ENCODE measurements around the gene NBAS.
"Not testable (repeated sequence)": the region's sequence is repeated elsewhere in the genome, so short reads cannot be mapped to it uniquely, and the experiment has no call there.

Gene NBAS

DNA sequence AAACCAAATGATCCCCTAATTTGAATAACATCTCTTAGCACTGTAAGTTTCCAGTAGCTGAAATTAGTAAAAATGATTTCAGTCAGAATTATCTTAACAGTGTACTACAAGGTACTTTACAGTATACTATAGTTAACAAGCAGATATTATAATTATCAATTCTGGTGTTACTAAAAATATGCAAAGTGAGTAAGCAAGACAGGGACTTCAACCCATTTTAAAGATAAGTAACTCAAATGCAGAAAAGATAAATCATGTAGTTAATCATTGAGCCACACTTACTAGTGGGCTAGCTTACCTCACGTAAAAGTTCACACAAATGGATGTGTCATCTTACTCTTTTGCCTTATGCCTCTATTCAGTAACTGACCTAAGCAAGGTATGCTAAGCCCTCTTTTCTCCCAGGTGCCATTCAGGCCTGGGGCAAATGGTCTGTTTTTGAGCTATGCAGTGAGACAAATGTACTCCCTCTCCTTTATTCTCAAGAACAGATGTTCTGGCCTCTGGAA is 101.0 kb downstream of the NBAS start:
- DNase-seq (ENCODE audit: low read depth): no peak

DNA sequence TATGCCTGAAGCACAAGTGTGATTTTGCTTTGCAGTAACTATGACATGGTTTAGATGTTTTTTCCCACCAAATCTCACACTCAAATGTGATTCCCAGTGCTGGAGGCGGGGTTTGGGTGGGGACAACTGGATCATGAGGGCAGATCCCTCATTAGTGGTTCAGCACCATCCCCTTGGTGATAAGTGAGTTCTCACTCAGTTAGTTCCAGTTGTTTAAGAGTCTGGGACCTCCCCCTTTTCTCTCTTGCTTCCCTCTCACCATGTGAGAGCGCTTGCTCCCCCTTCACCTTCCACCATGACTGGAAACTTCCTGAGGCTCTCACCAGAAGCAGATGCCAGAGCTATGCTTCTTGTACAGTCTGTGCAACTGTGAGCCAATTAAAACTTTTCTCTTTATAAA is 102.9 kb downstream of the NBAS start:
- no peak for DNase-seq (ENCODE audit: low read depth)

DNA sequence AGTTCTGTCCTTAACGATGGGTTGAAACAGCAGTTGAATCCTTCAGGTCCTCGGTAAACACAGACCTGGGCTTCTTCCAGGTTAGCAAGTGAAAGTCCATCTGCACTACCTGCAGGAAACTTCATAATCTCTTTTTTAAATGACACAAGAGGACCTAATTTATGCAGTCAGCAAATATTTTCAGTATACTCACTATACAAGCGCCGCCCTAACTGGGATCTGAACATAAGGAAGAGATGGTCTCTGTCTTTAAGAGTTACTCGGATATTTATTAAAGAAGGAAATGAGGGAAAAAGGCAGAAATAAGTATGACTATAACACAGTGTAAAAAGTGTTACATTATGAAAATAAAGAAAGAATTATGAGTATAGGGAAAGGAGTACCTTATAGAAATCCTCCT is 103.3 kb downstream of the NBAS start:
- DNase-seq (ENCODE audit: low read depth): no peak

DNA sequence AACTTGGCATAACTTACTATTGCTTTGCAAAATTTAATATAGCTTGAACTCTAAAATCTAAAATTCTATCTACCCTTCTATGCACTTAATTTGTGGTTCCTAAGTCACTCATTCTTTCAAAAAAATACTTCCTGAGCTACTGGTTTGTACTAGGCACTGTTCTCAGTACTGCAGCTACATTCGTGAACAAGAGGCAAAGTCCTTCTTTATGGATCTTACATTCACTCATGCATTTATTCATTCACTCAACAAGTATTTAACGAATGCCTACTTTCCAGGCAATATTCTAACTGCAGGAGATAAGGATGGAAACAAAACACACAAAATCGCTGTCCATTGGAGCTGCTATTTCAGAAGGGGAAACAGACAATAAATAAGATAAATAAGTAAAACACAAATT is 104.8 kb downstream of the NBAS start:
- DNase-seq (ENCODE audit: low read depth): no peak

DNA sequence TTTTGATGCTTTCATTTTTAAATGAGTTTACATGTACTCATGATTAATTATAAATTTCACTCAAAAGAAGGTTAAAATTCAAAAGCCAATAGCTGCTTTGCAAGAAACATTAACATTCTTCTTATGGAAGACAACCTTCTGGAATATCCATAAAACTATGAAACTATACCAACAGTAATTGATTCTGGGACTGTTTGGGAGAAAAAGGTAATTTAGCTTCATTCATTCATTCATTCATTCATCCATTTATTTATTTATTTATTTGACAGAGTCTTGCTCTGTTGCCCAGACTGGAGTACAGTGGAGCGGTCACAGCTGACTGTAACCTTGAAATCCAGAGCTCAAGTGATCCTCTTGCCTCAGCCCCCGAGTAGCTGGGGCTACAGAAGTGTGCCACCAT is 110.3 kb downstream of the NBAS start:
- DNase-seq (ENCODE audit: low read depth): no peak

DNA sequence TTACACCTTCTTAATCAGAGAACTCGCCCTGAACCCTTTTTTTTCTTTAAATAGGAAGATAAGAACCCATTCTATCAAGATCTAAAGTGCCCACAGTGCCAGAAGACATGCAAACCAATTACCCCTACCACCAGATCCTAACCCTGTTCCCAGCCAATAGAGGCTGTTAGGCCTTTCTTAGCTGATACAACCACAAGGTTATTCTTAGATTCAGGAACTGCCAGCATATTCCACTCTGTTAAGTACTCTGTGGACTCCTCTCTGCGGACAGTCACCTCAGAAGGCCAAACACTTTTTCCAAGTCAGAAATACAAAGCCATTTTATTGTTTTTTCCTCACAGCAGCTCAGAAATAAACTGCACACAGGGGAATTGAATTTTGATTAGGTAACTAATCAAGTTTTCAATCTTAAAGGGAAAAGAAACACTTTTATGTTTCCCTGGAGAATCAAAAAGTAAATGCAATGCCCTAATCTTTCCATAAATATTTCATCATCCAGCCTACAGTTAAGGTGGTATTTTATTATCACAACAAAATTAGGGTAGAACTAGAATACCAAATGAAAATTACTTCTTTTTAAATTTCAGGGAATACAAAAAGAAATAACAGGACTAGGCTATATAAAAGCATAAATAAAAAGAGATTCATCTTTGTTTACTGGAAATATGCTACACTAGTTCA is 111.4 kb downstream of the NBAS start:
- peak; percentile 20 for DNase-seq (ENCODE audit: low read depth)

DNA sequence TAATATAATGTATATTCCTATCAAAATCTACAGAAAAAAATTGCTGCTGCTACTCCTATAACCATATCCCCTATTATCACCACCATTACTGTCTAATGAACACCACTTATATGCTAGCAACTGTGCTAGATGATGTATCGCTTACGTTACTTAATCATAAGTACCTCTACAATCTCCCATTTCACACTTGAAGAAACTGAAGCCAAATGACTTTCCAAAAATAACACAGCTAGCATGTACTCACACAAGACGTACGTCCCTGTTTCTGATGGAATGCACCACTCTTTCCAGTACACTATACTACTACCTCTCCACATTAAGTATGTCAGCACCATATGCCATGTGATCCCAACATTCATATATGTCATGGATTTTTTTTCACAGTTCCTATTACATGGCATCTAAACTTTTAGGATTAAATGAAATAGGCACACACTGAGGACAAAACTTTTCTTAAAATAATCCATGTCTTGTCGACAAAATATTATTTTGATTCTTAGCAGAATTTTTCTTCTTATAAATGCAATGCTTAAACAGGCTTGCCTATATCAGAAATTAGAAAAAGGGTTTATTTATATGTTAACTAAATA is 112.8 kb downstream of the NBAS start:
- DNase-seq (ENCODE audit: low read depth): no peak

DNA sequence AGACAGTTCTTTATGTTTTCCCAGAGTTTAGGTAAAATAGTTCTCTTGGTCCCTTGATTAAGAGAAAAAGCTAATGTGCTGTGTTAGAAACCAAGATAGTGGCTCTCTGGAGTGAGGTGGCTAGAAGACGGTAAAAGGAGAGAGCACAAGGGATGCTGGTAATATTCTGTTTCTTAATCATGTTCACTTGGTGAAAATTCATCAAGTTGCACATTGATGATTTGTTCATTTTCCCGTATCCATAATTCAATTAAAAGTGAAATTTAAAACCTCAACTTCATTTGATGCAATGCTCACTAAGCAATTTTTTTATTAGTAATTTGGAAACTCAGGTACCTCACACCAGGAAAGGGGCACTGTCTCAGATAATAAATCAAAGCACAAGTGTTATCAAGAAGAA is 113.8 kb downstream of the NBAS start:
- DNase-seq (ENCODE audit: low read depth): no peak

DNA sequence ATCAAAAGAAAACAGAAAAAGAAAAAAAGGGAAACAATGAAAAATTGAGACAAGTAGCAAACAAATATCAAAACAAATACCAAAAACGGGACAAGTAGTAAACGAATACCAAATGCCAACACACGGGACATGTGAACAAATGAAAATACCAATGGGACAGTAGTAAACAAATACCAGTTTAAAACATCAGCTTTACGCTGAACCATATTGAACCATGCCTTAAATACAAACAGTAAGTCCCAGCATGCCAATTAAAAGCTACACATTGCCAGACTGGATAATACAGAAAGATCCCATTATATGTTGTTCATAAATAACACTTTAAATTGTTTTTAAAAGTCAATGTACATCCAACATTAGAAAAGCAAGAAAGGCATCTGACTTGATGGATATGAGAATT is 114.2 kb downstream of the NBAS start:
- DNase-seq (ENCODE audit: low read depth): no peak

DNA sequence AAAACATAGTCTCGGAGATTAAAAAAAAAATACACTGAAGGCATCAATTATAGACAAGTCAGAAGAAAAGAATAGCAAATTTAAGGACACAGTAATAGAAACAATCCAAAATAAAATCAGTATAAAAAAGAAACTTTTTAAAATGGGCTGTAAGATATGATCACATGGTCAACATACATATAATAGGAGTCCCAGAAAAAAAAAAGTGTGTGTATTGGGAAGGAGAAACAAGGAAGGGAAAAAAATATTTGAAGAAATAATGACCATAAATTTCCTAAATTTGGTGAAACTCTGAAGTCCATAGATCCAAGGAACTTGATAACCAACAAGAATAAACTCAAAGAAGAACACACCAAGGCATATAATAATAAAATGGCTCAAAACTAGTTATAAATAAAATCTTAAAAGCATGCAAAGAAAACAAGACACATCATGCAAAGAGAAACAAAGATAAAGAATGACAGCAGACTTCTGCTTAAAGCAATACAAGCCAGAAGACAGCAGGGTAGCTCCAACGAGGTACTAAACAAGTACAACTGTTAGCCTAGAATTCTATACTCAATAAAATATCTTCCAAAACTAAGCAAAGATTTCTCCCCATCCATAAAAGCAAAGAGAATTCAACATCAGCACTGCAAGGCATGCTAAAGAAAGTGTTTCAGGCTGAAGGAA is 115.1 kb downstream of the NBAS start:
- no peak for DNase-seq (ENCODE audit: low read depth)

DNA sequence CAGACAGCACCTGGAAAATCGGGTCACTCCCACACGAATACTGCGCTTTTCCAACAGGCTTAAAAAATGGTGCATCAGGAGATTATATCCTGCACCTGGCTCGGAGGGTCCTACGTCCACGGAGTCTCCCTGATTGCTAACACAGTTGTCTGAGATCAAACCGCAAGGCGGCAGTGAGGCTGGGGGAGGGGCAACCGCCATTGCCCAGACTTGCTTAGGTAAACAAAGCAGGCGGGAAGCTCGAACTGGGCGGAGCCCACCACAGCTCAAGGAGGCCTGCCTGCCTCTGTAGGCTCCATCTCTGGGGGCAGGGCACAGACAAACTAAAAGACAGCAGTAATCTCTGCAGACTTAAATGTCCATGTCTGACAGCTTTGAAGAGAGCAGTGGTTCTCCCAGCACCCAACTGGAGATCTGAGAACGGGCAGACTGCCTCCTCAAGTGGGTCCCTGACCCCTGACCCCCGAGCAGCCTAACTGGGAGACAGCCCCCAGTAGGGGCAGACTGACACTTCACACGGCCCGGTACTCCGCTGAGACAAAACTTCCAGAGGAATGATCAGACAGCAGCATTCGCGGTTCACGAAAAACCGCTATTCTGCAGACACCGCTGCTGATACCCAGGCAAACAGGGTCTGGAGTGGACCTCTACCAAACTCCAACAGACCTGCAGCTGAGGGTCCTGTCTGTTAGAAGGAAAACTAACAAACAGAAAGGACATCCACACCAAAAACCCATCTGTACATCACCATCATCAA is 121.2 kb downstream of the NBAS start:
- DNase-seq (ENCODE audit: low read depth): not testable (repeated sequence)

DNA sequence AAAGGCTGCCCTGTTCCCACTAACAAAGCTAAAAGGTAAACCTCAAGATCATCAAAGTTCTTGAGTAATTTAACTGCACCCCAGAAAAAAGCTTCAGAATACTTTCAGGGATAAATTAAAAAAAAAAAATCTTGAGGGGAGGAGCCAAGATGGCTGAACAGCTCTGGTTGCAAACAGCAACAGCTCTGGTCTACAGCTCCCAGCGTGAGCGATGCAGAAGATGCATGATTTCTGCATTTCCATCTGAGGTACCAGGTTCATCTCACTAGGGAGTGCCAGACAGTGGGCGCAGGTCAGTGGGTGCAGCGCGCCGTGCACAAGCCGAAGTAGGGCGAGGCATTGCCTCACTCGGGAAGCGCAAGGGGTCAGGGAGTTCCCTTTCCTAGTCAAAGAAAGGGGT is 121.8 kb downstream of the NBAS start:
- not testable (repeated sequence) for DNase-seq (ENCODE audit: low read depth)

DNA sequence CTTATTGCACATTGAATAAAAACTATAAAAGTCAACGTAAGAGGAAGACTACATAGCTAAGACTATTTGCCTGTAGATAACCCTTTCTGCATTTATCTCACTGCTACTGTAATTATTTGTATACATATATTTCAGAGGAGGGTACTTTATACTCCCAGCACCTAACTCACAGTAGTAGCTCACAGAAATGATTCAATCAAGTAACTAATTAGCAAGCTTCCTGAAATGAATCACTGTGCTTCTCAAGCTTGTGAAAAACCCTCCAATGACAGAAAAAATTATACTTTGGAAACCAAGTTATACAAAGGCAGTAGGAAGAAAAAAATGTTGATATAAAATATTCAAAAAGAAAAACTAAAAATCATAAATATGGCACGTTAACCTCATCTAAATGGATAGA is 124.9 kb downstream of the NBAS start:
- no peak for DNase-seq (ENCODE audit: low read depth)

DNA sequence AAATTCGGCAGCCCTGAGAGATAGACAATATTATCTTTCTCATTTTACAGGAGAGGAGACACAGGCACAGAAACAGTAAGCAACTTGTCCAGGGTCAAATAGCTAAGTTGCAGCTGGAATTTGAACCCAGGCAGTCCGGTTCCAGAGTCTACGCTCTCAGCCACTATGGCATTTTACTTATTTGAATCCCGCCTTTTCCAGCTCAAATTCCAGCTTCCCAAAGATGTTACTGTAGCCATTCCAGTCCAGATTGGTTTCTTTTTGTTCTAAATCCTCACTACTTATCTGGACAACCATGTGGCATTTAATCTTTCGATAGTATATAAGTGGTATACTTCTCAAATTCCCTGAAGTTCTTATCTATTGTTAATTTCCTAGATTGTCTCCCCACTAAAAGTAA is 125.7 kb downstream of the NBAS start:
- DNase-seq (ENCODE audit: low read depth): no peak

DNA sequence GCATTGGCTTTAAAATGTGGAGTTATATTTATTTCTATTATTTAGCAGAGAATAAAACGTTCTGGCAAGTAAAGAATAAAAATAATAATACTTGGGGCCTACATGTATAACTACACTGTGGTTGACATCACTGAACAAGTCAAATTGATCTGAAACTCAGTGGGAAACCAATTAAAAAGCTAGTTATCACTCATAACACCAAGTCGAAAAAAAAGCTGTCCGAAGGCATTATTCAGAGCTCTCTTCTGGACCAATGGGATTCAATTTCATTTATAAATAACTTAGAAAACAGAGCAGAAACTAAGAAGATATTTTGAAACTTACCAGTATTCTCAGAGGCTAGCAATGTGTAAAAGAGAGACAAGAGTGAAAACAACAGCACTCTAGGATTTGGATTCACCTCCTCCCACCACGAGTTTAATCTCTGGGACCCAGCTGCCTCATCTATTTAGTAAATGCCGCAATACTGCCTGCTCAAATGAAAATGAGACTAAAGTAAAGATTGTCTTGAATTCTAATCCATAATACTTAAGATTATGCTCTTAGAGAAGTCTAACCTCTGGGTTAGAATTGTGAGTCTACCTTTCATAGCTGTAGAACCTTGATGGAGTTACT is 128.4 kb downstream of the NBAS start:
- no peak for DNase-seq (ENCODE audit: low read depth)

DNA sequence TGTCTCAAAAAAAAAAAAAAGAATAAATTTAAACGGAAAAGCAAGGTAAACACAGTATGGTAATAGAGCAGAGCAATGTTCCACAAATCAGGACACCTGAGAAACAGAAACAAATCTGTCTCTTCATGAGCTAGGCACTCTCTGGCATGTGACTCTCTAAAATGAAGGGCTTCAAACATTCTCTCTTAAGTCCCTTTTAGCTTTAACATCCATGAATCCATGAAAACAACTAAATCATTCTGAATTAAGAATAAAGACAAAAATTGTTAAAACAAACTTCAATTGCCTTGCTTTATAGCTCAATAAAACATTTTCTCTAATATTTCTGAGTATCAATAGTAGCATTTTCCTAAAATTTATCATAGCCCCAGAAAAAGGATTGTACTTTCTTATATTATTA is 132.1 kb downstream of the NBAS start:
- no peak for DNase-seq (ENCODE audit: low read depth)

DNA sequence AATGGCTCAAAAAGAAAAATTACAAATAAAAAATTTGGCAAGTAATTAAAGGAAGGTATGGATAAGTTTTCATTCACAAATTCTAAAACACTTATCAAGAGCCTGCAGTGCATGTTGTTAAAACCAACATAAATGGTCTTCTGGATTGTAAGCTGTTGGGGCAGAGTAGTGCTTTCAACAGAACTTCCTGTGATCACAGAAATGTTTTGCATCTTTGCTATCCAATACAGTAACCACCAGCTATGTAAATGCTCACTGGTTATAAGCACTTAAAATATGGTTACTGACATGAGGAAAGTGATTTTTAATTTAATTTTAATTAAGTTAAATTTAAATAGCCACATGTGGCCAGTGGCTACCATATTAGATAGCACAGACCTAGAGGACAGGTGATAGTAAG is 133.1 kb downstream of the NBAS start:
- no peak for DNase-seq (ENCODE audit: low read depth)

DNA sequence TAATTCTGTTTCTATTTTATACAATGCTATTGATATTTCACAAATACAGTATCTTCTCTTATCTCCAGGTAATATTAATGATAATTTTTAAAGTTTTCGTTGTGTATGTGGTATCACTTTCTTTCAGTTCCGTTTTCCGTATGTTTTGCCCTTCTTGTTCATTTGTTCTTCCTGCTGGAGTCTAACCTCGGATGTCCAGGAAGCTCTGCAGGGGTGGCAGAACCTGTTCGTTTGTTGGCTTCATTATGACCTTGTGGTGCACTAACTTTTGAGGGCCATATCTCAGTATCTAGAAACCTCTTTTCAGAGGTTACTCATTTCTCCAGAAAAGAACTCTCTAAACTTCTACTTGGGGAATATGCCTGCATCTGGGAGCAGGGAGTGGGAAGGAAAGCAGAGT is 134.5 kb downstream of the NBAS start:
- DNase-seq (ENCODE audit: low read depth): no peak

DNA sequence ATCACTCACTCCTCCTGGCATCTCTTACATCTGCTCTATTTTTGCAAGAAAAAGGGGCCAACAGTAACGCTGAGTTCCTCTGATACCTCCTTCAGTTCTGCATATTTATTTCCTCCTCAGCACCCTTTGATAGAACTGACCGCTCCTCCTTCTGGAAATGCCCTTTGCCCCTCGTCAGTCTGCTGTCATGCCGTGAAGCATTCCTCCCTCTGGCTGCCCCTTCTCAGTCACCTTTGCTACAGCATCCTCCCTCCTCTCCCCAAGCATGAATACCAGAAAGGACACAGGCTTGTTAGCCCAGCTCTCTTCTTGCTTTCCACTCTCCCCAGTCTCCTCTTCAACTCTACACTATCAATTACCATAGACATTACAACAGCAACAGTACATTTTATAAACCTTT is 135.4 kb downstream of the NBAS start:
- DNase-seq (ENCODE audit: low read depth): no peak

DNA sequence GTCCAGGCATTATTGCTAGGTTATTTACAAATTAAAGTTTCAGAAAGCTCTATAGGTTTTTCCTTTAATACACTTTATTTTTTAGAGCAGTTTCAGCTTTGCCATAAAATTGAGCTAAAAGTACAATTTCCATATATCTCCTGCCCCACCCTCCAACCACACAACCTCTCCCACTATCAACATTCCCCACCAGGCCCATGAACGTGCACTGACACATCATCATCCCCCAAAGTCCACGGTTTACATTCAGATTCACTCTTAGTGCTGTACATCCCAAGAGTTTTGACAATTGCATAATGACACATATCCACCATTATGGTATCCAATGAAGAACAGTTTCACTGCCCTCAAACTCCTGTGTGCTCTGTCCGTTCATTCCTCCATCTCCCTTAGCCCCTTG is 139.4 kb downstream of the NBAS start:
- DNase-seq (ENCODE audit: low read depth): no peak

DNA sequence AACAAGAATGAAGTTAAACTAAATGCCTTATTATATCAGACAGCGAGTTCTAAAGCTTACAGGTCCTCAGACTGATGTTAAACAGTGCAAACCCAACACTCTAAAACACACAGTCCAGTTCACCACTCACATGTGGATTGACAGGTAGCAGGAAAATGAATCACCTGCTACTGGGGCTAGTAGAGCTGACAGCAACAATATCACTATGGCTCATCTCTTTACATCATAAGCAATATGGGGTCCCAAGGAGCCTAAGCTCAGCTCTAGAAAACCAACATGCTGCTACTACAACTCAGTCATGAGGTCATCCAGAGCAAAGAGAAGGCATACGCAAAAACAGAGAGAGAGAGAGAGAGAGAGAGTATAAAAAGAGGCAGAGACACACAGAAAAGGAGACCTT is 145.4 kb downstream of the NBAS start:
- no peak for DNase-seq (ENCODE audit: low read depth)

DNA sequence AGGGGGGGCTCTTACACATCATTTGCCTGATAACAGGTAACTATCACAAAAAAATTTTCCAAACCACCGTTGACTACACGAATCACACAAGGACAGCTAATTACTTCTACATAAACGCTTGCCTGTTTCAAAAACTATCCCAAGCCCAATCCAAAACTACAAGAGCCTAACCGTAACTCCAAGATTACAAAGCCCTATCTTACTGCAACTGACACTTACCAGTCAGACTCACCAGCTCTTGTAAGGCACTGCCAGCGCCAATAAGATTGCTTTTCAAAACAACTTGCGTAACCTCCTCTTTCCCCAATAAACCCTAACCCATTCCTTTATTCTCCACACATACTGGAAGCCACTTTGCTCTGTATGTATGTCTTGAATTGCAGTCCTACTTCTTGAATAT is 148.4 kb downstream of the NBAS start:
- no peak for DNase-seq (ENCODE audit: low read depth)
